H1 (cell line): ENCODE measurements around the gene UCHL1. TPM values are rescaled to one million over a fixed set of nuclear protein-coding genes. Genes with fewer than 3 reads are reported as not detected.

ENCODE experiments used
- CTCF ChIA-PET: fragments of 300-600 bp; sonication (Branson Sonifier 250); formaldehyde crosslinking; loops from one replicate; lab custom pipeline; 2021; ENCODE audit not compliant: partially characterized antibody; lab: Charles Lee
- POLR2A ChIA-PET: fragments of 300-600 bp; sonication (Branson Sonifier 250); formaldehyde crosslinking; loops from one replicate; lab custom pipeline; 2021; ENCODE audit warnings: inconsistent platforms; ENCODE audit not compliant: partially characterized antibody; lab: Charles Lee
- DNase-seq, 2 experiments: peaks; one replicate each; pipeline versions ENCODE4 v3.0.0 to v3.0.0-alpha.2; 2010 to 2022; ENCODE audit warnings: low spot score in 2 of 2, low read depth in 1 of 2, mixed read lengths in 1 of 2
- FAIRE-seq: peaks from 2 replicates; lab custom pipeline; 2011; peaks lifted over from hg19 to GRCh38; lab: Jason Lieb, UNC
- H2AFZ ChIP-seq: 2 replicates; pipeline ENCODE4 v1.8.1; 2012; ENCODE audit warnings: low read length, inconsistent platforms
- H2AK5ac ChIP-seq: 2 replicates; pipeline ENCODE4 v1.6.1; 2013; ENCODE audit warnings: low read depth, low read length
- H2BK120ac ChIP-seq: replicated peaks from 2 replicates; pipeline ENCODE3; 2013; ENCODE audit warnings: low read depth, low read length, inconsistent platforms
- H2BK12ac ChIP-seq: 2 replicates; pipeline ENCODE4 v1.6.1; 2013; ENCODE audit warnings: low read depth, low read length
- H2BK15ac ChIP-seq: 2 replicates; pipeline ENCODE4 v1.6.1; 2013; ENCODE audit warnings: low read length
- H2BK20ac ChIP-seq: 2 replicates; pipeline ENCODE4 v1.6.1; 2013; ENCODE audit warnings: low read length
- H2BK5ac ChIP-seq: 2 replicates; pipeline ENCODE4 v1.6.1; 2013; ENCODE audit warnings: low read depth, low read length
- H3K14ac ChIP-seq: 2 replicates; pipeline ENCODE4 v1.6.1; 2013; ENCODE audit warnings: inconsistent platforms; ENCODE audit not compliant: insufficient read length
- H3K18ac ChIP-seq: 2 replicates; pipeline ENCODE4 v1.6.1; 2013; ENCODE audit warnings: low read length; ENCODE audit errors: extremely low read depth
- H3K23ac ChIP-seq: 2 replicates; pipeline ENCODE4 v1.6.1; 2013; ENCODE audit warnings: inconsistent platforms; ENCODE audit not compliant: insufficient read length
- H3K23me2 ChIP-seq: 2 replicates; pipeline ENCODE4 v1.6.1; 2013; ENCODE audit warnings: low read depth, low read length
- H3K27ac ChIP-seq: 2 replicates; pipeline ENCODE4 v1.6.1; 2011; ENCODE audit warnings: low read depth, low read length, inconsistent platforms
- H3K27me3 ChIP-seq, 4 experiments: replicated peaks in 1 of 4; 1 replicate in 1 of 4; 2 replicates in 3 of 4; pipeline versions ENCODE4 v1.6.1 to v1.8.1; 2011 to 2013; ENCODE audit warnings: low read length in 3 of 4, mild to moderate bottlenecking in 3 of 4, inconsistent platforms in 2 of 4, mixed read lengths in 2 of 4, moderate library complexity in 1 of 4; ENCODE audit not compliant: control insufficient read depth in 3 of 4, insufficient read depth in 3 of 4; ENCODE audit errors: extremely low read depth in 1 of 4
- H3K36me3 ChIP-seq, 4 experiments: 2 replicates each; pipeline versions ENCODE4 v1.6.1 to v1.8.1; 2011 to 2013; ENCODE audit warnings: mild to moderate bottlenecking in 4 of 4, low read length in 3 of 4, moderate library complexity in 2 of 4, control low read depth in 1 of 4, inconsistent platforms in 1 of 4; ENCODE audit not compliant: insufficient read depth in 4 of 4, control insufficient read depth in 2 of 4
- H3K4ac ChIP-seq: replicated peaks from 2 replicates; pipeline ENCODE3; 2013; ENCODE audit warnings: low read length, low read depth, mixed read lengths, inconsistent platforms; ENCODE audit not compliant: insufficient read length
- H3K4me1 ChIP-seq, 4 experiments: replicated peaks in 1 of 4; 1 replicate in 1 of 4; 2 replicates in 3 of 4; pipeline versions ENCODE4 v1.6.1 to v1.8.1; 2011 to 2013; ENCODE audit warnings: low read length in 3 of 4, inconsistent platforms in 2 of 4, mixed read lengths in 1 of 4; ENCODE audit not compliant: insufficient read depth in 4 of 4, control insufficient read depth in 3 of 4
- H3K4me2 ChIP-seq, 2 experiments: 2 replicates each; pipeline versions ENCODE4 v1.6.1 to v1.8.1; 2011 to 2013; ENCODE audit warnings: low read depth in 2 of 2, low read length in 2 of 2, control low read depth in 1 of 2, inconsistent platforms in 1 of 2, mild to moderate bottlenecking in 1 of 2; ENCODE audit not compliant: insufficient read depth in 1 of 2
- H3K4me3 ChIP-seq, 4 experiments: fragments of 200-600, 300-600 bp in 1 of 4; sonication (generic), shearing (Covaris generic), sonication (Bioruptor Twin) in 1 of 4; 2 replicates each; pipeline versions ENCODE4 v1.5.1 to v1.8.1; 2011 to 2016; ENCODE audit warnings: low read length in 4 of 4, low read depth in 3 of 4, control low read depth in 2 of 4, inconsistent platforms in 2 of 4, mild to moderate bottlenecking in 2 of 4, mixed read lengths in 1 of 4, moderate library complexity in 1 of 4; ENCODE audit not compliant: insufficient read depth in 2 of 4; ENCODE audit errors: extremely low read depth in 1 of 4
- H3K56ac ChIP-seq: replicated peaks from 2 replicates; pipeline ENCODE3; 2013; ENCODE audit warnings: low read depth, mild to moderate bottlenecking, mixed read lengths, low read length, inconsistent platforms; ENCODE audit not compliant: insufficient read length
- H3K79me1 ChIP-seq: 2 replicates; pipeline ENCODE4 v1.6.1; 2013; ENCODE audit warnings: low read depth, low read length, control low read depth
- H3K79me2 ChIP-seq, 2 experiments: 2 replicates each; pipeline versions ENCODE4 v1.6.1 to v1.8.1; 2012 to 2013; ENCODE audit warnings: low read length in 2 of 2, mild to moderate bottlenecking in 2 of 2, inconsistent platforms in 1 of 2; ENCODE audit not compliant: insufficient read depth in 2 of 2, control insufficient read depth in 1 of 2
- H3K9ac ChIP-seq, 4 experiments: replicated peaks in 1 of 4; 1 replicate in 1 of 4; 2 replicates in 3 of 4; pipeline versions ENCODE4 v1.6.1 to v1.8.1; 2011 to 2013; ENCODE audit warnings: low read depth in 3 of 4, low read length in 3 of 4, control low read depth in 2 of 4, mild to moderate bottlenecking in 2 of 4, moderate library complexity in 2 of 4, inconsistent platforms in 1 of 4; ENCODE audit errors: extremely low read depth in 1 of 4
- H3K9me3 ChIP-seq, 2 experiments: 2 replicates each; pipeline versions ENCODE4 v1.6.1 to v1.8.1; 2012 to 2013; ENCODE audit warnings: mild to moderate bottlenecking in 2 of 2, moderate library complexity in 2 of 2, control low read depth in 1 of 2, inconsistent platforms in 1 of 2, low read depth in 1 of 2, low read length in 1 of 2, mixed read lengths in 1 of 2; ENCODE audit not compliant: insufficient read depth in 2 of 2
- H4K20me1 ChIP-seq, 2 experiments: replicated peaks in 1 of 2; 2 replicates each; pipeline versions ENCODE3 to v1.8.1; 2011 to 2013; ENCODE audit warnings: inconsistent platforms in 2 of 2, low read length in 2 of 2, mild to moderate bottlenecking in 1 of 2; ENCODE audit not compliant: insufficient read depth in 2 of 2, control insufficient read depth in 1 of 2
- H4K5ac ChIP-seq: 2 replicates; pipeline ENCODE4 v1.6.1; 2013; ENCODE audit warnings: low read length, low read depth, mixed read lengths, inconsistent platforms; ENCODE audit not compliant: insufficient read length
- H4K8ac ChIP-seq: 2 replicates; pipeline ENCODE4 v1.8.0; 2013; ENCODE audit warnings: mild to moderate bottlenecking, moderate library complexity, low read length, inconsistent platforms; ENCODE audit not compliant: insufficient read depth; ENCODE audit errors: extremely low read depth
- H4K91ac ChIP-seq: replicated peaks from 2 replicates; pipeline ENCODE3; 2013; ENCODE audit warnings: low read length, mixed read lengths, inconsistent platforms; ENCODE audit not compliant: insufficient read length
- KDM1A ChIP-seq: fragments of 200-600, 300-600 bp; sonication (generic); IDR thresholded peaks from 2 replicates; pipeline ENCODE4 v1.7.1; 2016; ENCODE audit warnings: mild to moderate bottlenecking, low read length, borderline replicate concordance
- MAFK ChIP-seq: IDR thresholded peaks from 2 replicates; pipeline ENCODE4 v1.6.1; 2012; ENCODE audit warnings: low read depth, mild to moderate bottlenecking, improper control_type of control experiment, low read length
- WGBS, 2 experiments: shearing (Covaris generic) in 1 of 2; methylation state at CpG; one replicate each; pipeline versions ENCODE4 v1.1.6 to v1.1.7; 2013 to 2015; ENCODE audit warnings: low lambda C conversion rate in 2 of 2, mixed read lengths in 2 of 2, inconsistent platforms in 1 of 2, low coverage in 1 of 2, missing lambda C conversion rate in 1 of 2; ENCODE audit not compliant: insufficient replicate concordance in 2 of 2, insufficient coverage in 1 of 2, insufficient read length in 1 of 2; ENCODE audit errors: extremely low coverage in 1 of 2, missing lambda C conversion rate in 1 of 2; 5-methylcytosine and 5-hydroxymethylcytosine counted together
- polyA plus RNA-seq, 7 experiments: library from polyadenylated mRNA; depleted of rRNA in 3 of 7; stranded (reverse) in 5 of 7; unstranded in 2 of 7; fragments of >200 nt in 5 of 7; fragments of 200-250 nt in 2 of 7; gene quantifications; 1 replicate in 5 of 7; 2 replicates in 1 of 7; 4 replicates in 1 of 7; pipeline versions ENCODE4 v1.2.1 to v1.2.3, GENCODE V29; 2011 to 2013; ENCODE audit warnings: missing spikeins in 2 of 7, mixed read lengths in 2 of 7
- total RNA-seq: library from RNA; stranded (reverse); fragmentation: NEBNext Ultra II Directional; extraction: Animal tissue kit (Norgen Biotek cat#: 25700); gene quantifications from 2 replicates; pipeline ENCODE4 v1.2.1, GENCODE V29; 2021

The UCHL1 gene
- total and polyA plus RNA-seq, 2 of the 8 experiments (the other 6 are each of a cell fraction or from before 2014, with no cell fraction given) = 781 to 1,717 TPM

DNA sequence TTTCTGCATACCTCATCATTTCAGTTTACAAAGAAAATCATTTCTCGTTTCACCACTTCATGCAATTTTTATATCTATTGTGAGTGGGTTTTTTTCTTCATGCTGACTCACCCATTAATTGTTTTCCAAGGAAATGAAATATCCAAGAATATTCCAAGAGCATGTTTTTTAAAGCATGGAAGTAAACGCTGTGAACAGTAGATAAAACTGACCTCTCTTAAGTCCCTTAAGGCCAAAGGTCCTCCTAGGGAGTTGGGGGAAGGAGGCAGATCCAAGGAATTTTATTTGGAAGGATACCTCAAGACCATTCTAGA, 39.8 kb upstream of the UCHL1 start:
- CTCF ChIA-PET = interaction anchor here (1.0 to 11.0 kb wide), 7 partner anchors 12 to 376 kb away, joined by 3 to 167 read pairs (median 4); no protein-coding TSS in a partner anchor
- Histone ChIP-seq H3K9ac (peak overlapping the region in 2 of 4 experiments; percentile 89 to 93; a peak in 5 of 7 replicates), H3K4me3 (peak overlapping the region; percentile 60 to 81 (median 72); a peak in 7 of 8 replicates)

More for the DNA sequence above, 39.8 kb upstream of the UCHL1 start:
- no peak overlapping the region; the same call in 1 of the 2 replicates for H3K18ac ChIP-seq
- peak overlapping the region; percentile 69; the same call in 1 of the 2 replicates for H2AFZ ChIP-seq
- TF ChIP-seq KDM1A (no peak), MAFK (no peak)
- WGBS, 2 experiments = 14% methylated on average over 2 of the region's 2 CpGs; no CpG with 5 or more reads in 1 of the 2 experiments
- H4K20me1 ChIP-seq = peaks cover 0 to 2% of the 10 kb centered on the region in 2 experiments
- no peaks in the 10 kb centered on the region; a peak in 1 of 7 replicates for H3K27me3 ChIP-seq
- FAIRE-seq (no peak), DNase-seq (no peak)
- peak overlapping the region; percentile 88 to 94 for H3K4me2 ChIP-seq
- peak overlapping the region; percentile 62 for H4K5ac ChIP-seq
- no peak overlapping the region for H2AK5ac ChIP-seq
- peak overlapping the region; percentile 97 for H2BK5ac ChIP-seq
- H3K4me1 ChIP-seq = peaks cover 3 to 9% (median 6%) of the 10 kb centered on the region in 4 experiments; a peak in 6 of 7 replicates
- no peak overlapping the region for H4K91ac ChIP-seq
- H3K9me3 ChIP-seq = no peaks in the 10 kb centered on the region
- no peak overlapping the region for H3K4ac ChIP-seq
- H3K79me2 ChIP-seq = peaks cover 0 to 16% of the 10 kb centered on the region in 2 experiments; a peak in 2 of 4 replicates
- H3K79me1 ChIP-seq = no peaks in the 10 kb centered on the region
- H3K23me2 ChIP-seq = peaks cover 10% of the 10 kb centered on the region
- H4K8ac ChIP-seq = no peak overlapping the region
- H2BK15ac ChIP-seq = no peak overlapping the region
- H3K27ac ChIP-seq = peak overlapping the region; percentile 94; the same call in 1 of the 2 replicates
- no peak overlapping the region; the same call in 1 of the 2 replicates for H2BK12ac ChIP-seq
- H3K56ac ChIP-seq = no peak overlapping the region
- no peak overlapping the region for H2BK20ac ChIP-seq
- no peak overlapping the region for H3K23ac ChIP-seq
- POLR2A ChIA-PET = interaction anchor here (0.8 to 5.6 kb wide), 18 partner anchors 8 to 361 kb away, joined by 3 to 86 read pairs (median 3); partner anchors contain the start of gene UCHL1
- H3K36me3 ChIP-seq = no peaks in the 10 kb centered on the region
- no peak overlapping the region for H3K14ac ChIP-seq
- H2BK120ac ChIP-seq = no peak overlapping the region
